ACHN (cell line): ENCODE results near the gene ARL11.
A peak's percentile ranks its signal among the peaks of the same experiment; 100 is the strongest.

Source experiments
- DNase-seq: peaks from one replicate; pipeline ENCODE4 v3.0.0-alpha.2; 2015
- in situ Hi-C: cut with HindIII; loops from 2 replicates; pipeline ENCODE4 v1.10.0; 2017; ENCODE audit warnings: low sequenced_read_pairs, low pct_ligation_motif_present, low pct_unique_long_range_greater_than_20kb

The ARL11 gene

GRCh38 chr13:49638744-49639072, 10.4 kb downstream of the ARL11 start:
- in situ Hi-C loops: no loop called here
- no peak for DNase-seq

- in situ Hi-C loops: no loop called here
- DNase-seq: no peak
Observed at GRCh38 chr13:49641801-49642291, 13.5 kb downstream of the ARL11 start.

GRCh38 chr13:49643035-49643646, 14.8 kb downstream of the ARL11 start:
- DNase-seq: no peak
- in situ Hi-C loops: no loop called here

- DNase-seq: no peak
Observed at GRCh38 chr13:49645451-49645850, 17.1 kb downstream of the ARL11 start.

GRCh38 chr13:49646688-49647087, 18.4 kb downstream of the ARL11 start:
- in situ Hi-C loops: no loop called here
- no peak for DNase-seq

More at GRCh38 chr13:49645451-49645850, 17.1 kb downstream of the ARL11 start:
- in situ Hi-C loops: no loop called here

- DNase-seq: peak; percentile 31
- in situ Hi-C loops: no loop called here
Observed at GRCh38 chr13:49649244-49649962, 21.1 kb downstream of the ARL11 start.

GRCh38 chr13:49649963-49650312, 21.6 kb downstream of the ARL11 start:
- in situ Hi-C loops: no loop called here
- no peak for DNase-seq

- in situ Hi-C loops: no loop called here
- no peak for DNase-seq
Observed at GRCh38 chr13:49651570-49652354, 23.5 kb downstream of the ARL11 start.

- DNase-seq: peak; percentile 29
- in situ Hi-C loops: no loop called here
Observed at GRCh38 chr13:49652355-49653305, 24.3 kb downstream of the ARL11 start.

- in situ Hi-C loops: no loop called here
- no peak for DNase-seq
Observed at GRCh38 chr13:49653478-49653877, 25.2 kb downstream of the ARL11 start.

- no peak for DNase-seq
- in situ Hi-C loops: no loop called here
Observed at GRCh38 chr13:49654011-49654410, 25.7 kb downstream of the ARL11 start.

GRCh38 chr13:49655906-49656305, 27.6 kb downstream of the ARL11 start:
- no peak for DNase-seq
- in situ Hi-C loops: no loop called here

GRCh38 chr13:49657241-49657641, 28.9 kb downstream of the ARL11 start:
- no peak for DNase-seq
- in situ Hi-C loops: no loop called here

GRCh38 chr13:49664606-49665005, 36.3 kb downstream of the ARL11 start:
- in situ Hi-C loops: no loop called here
- no peak for DNase-seq

GRCh38 chr13:49667773-49668172, 39.5 kb downstream of the ARL11 start:
- DNase-seq: no peak
- in situ Hi-C loops: no loop called here

GRCh38 chr13:49669735-49670309, 41.5 kb downstream of the ARL11 start:
- in situ Hi-C loops: no loop called here
- peak; percentile 71 for DNase-seq

- in situ Hi-C loops: no loop called here
- no peak for DNase-seq
Observed at GRCh38 chr13:49670828-49671227, 42.5 kb downstream of the ARL11 start.

- in situ Hi-C loops: no loop called here
- no peak for DNase-seq
Observed at GRCh38 chr13:49676581-49677298, 48.4 kb downstream of the ARL11 start.
